ENCODE results near the gene ATPAF1.

Gene ATPAF1

GRCh38 chr1:46630719-46631118 is 37.4 kb downstream of the ATPAF1 start:
- Histone ChIP-seq H4K20me1 (ENCODE audit: insufficient read depth, low read length) (no peaks in the 10 kb centered on the region), H3K27me3 (ENCODE audit: low read depth, low read length) (no peaks in the 10 kb centered on the region), H2AFZ (ENCODE audit: low read depth, low read length) (no peak overlapping the region), H3K9me3 (ENCODE audit: insufficient read depth, low read length) (no peaks in the 10 kb centered on the region), H3K9ac (ENCODE audit: low read length) (no peak overlapping the region), H3K4me1 (ENCODE audit: low read length) (no peaks in the 10 kb centered on the region), H3K79me2 (ENCODE audit: low read length) (no peaks in the 10 kb centered on the region), H3K4me2 (ENCODE audit: low read length) (no peak overlapping the region), H3K36me3 (replicated peaks; ENCODE audit: low read depth, low read length) (no peaks in the 10 kb centered on the region), H3K4me3 (ENCODE audit: low read length) (no peak overlapping the region), H3K27ac (ENCODE audit: low read length) (no peak overlapping the region)
- no peak for TF ChIP-seq EZH2phosphoT487 (IDR thresholded peaks at IDR 0.05; ENCODE audit: low read depth)
- no peak for TF ChIP-seq CTCF (IDR thresholded peaks at IDR 0.05; ENCODE audit: low read depth, low read length)

DNA sequence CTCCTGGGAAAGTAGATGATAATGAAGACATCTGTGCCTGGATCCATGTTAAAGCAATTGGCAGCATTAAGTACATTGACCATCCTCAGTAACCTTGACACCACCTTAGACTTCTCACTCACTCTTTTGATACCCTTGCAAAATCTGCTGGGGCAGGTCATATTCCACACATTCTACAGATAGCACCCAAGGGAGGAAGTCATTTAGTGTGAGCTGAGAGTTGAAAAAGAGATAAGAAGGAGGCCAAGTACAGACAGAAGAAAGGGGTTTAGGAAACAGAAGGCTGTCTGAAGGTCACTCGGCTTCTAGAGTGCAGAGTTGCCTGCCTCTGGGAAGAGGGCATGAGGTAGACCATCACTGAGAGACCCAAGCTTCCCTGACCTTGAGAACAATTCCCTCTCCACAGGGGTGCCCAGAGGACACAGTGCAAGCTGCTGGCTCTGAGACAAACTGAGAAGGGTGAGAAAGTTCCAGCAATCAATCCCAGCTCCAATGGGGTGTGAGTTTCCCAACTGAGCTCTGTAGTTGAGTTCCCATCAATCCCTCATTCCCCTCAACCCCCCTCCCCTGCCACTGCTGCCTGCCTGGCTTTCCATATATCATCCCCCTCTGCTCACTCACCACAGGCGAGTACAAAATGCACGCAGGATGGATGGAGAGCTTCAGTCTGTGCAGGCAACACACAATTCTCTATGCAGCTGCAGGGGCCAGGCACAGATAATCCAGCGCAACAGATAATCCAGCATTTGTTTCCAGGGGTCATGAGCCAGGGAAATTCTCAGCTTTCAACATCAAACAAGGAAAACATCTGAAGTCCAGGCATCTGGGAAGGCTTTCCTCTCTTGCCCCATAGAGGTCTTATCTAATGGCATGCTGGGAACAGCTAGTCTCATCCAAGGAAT is 44.2 kb downstream of the ATPAF1 start:
- Histone ChIP-seq H3K27me3 (ENCODE audit: low read depth, low read length) (no peaks in the 10 kb centered on the region), H3K9ac (ENCODE audit: low read length) (no peak overlapping the region), H3K4me1 (ENCODE audit: low read length) (no peaks in the 10 kb centered on the region), H2AFZ (ENCODE audit: low read depth, low read length) (no peak overlapping the region), H4K20me1 (ENCODE audit: insufficient read depth, low read length) (no peaks in the 10 kb centered on the region), H3K4me3 (ENCODE audit: low read length) (no peak overlapping the region), H3K36me3 (replicated peaks; ENCODE audit: low read depth, low read length) (no peaks in the 10 kb centered on the region), H3K27ac (ENCODE audit: low read length) (no peak overlapping the region), H3K4me2 (ENCODE audit: low read length) (no peak overlapping the region), H3K79me2 (ENCODE audit: low read length) (no peaks in the 10 kb centered on the region), H3K9me3 (ENCODE audit: insufficient read depth, low read length) (no peaks in the 10 kb centered on the region)
- TF ChIP-seq EZH2phosphoT487 (IDR thresholded peaks at IDR 0.05; ENCODE audit: low read depth), result no peak
- TF ChIP-seq CTCF (IDR thresholded peaks at IDR 0.05; ENCODE audit: low read depth, low read length), result no peak

GRCh38 chr1:46622344-46622743 is 45.8 kb downstream of the ATPAF1 start:
- Histone ChIP-seq H3K9me3 (ENCODE audit: insufficient read depth, low read length) (no peaks in the 10 kb centered on the region), H3K27me3 (ENCODE audit: low read depth, low read length) (no peaks in the 10 kb centered on the region), H3K4me1 (ENCODE audit: low read length) (no peaks in the 10 kb centered on the region), H3K27ac (ENCODE audit: low read length) (no peak overlapping the region), H3K36me3 (replicated peaks; ENCODE audit: low read depth, low read length) (no peaks in the 10 kb centered on the region), H3K9ac (ENCODE audit: low read length) (no peak overlapping the region), H3K4me2 (ENCODE audit: low read length) (no peak overlapping the region), H4K20me1 (ENCODE audit: insufficient read depth, low read length) (no peaks in the 10 kb centered on the region), H3K4me3 (ENCODE audit: low read length) (no peak overlapping the region), H2AFZ (ENCODE audit: low read depth, low read length) (no peak overlapping the region), H3K79me2 (ENCODE audit: low read length) (no peaks in the 10 kb centered on the region)
- TF ChIP-seq EZH2phosphoT487 (IDR thresholded peaks at IDR 0.05; ENCODE audit: low read depth) (no peak), CTCF (IDR thresholded peaks at IDR 0.05; ENCODE audit: low read depth, low read length) (peak; percentile 35)

GRCh38 chr1:46621930-46622329 is 46.2 kb downstream of the ATPAF1 start:
- Histone ChIP-seq H3K27ac (ENCODE audit: low read length) (no peak overlapping the region), H3K27me3 (ENCODE audit: low read depth, low read length) (no peaks in the 10 kb centered on the region), H3K4me2 (ENCODE audit: low read length) (no peak overlapping the region), H3K4me3 (ENCODE audit: low read length) (no peak overlapping the region), H3K79me2 (ENCODE audit: low read length) (no peaks in the 10 kb centered on the region), H3K36me3 (replicated peaks; ENCODE audit: low read depth, low read length) (no peaks in the 10 kb centered on the region), H3K9ac (ENCODE audit: low read length) (no peak overlapping the region), H3K4me1 (ENCODE audit: low read length) (peaks cover 2% of the 10 kb centered on the region; the same call in 1 of the 2 replicates), H4K20me1 (ENCODE audit: insufficient read depth, low read length) (no peaks in the 10 kb centered on the region), H2AFZ (ENCODE audit: low read depth, low read length) (no peak overlapping the region), H3K9me3 (ENCODE audit: insufficient read depth, low read length) (no peaks in the 10 kb centered on the region)
- TF ChIP-seq EZH2phosphoT487 (IDR thresholded peaks at IDR 0.05; ENCODE audit: low read depth) (no peak), CTCF (IDR thresholded peaks at IDR 0.05; ENCODE audit: low read depth, low read length) (no peak)
